Measurements from ENCODE around the gene HDAC10.
"Not testable (repeated sequence)": the region's sequence is repeated elsewhere in the genome, so short reads cannot be mapped to it uniquely, and the experiment has no call there.

The HDAC10 gene

DNA sequence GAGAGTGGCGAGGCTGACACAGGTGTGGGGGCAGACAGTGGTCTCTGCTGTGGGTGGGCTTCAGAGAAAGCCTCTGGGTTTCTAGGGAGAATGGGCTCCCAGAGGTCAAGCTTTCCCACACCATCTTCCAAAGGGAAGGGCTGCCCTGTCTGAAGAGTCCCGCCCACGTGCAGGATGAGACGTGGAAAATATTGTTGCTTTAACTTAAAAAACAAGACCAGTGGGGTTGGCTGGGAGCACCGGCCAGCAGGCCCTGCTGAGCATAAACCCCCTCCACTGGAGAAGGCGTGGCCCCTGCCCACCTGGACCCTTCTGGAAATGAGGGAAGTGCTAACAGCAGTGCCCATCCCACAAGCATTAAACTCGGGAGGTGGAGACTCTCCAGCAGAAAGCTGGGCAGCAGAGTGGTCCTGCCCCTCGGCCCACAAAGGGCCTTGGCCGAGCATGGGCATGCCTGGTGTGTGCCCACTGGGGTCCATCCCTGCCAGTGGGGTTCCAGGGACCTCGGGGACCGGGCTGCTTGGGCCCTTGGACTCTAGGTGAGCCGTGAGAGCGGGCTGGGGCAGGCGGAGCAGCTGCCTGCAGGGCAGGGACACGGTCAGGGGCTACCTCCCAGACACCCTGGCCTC, 34.9 kb downstream of the HDAC10 start:
- no peak for DNase-seq

DNA sequence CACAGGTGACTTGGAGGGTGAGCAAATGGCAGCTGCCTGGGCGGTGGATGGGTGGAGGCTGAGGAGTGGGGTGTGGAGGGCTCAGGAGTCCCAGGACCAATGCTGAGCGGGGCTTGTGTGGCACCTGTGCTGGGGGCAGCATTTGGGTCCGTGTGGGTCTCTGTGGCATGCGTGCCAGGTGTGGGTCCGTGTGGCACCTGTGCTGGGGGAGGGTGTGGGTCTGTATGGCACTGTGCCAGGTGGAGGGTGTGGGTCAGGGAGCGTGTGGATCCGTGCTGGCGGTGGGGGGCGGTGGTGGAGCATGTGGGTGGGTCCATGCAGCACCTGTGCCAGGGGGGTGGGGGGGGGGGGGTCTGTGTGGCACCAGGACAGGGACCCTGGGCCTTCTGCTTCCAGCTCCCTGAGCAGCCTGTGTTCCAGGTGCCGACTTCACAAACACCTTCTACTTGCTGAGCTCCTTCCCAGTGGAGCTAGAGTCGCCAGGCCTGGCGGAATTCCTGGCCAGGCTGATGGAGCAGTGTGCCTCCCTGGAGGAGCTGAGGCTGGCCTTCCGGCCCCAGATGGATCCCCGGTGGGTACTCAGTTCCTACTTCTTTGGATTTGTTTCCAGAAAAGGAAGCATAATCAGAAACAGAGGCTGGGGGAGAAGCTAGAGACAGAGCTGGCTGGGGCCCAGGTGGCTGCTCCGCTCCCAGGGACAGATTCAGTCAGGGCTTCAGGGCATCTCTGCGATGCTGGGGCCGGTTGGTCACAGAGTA, 35.6 kb downstream of the HDAC10 start:
- DNase-seq, result no peak

GRCh38 chr22:50213263-50213662, 37.8 kb downstream of the HDAC10 start:
- no peak for DNase-seq

- DNase-seq, result no peak
Measured at GRCh38 chr22:50211147-50211546, 39.9 kb downstream of the HDAC10 start.

DNA sequence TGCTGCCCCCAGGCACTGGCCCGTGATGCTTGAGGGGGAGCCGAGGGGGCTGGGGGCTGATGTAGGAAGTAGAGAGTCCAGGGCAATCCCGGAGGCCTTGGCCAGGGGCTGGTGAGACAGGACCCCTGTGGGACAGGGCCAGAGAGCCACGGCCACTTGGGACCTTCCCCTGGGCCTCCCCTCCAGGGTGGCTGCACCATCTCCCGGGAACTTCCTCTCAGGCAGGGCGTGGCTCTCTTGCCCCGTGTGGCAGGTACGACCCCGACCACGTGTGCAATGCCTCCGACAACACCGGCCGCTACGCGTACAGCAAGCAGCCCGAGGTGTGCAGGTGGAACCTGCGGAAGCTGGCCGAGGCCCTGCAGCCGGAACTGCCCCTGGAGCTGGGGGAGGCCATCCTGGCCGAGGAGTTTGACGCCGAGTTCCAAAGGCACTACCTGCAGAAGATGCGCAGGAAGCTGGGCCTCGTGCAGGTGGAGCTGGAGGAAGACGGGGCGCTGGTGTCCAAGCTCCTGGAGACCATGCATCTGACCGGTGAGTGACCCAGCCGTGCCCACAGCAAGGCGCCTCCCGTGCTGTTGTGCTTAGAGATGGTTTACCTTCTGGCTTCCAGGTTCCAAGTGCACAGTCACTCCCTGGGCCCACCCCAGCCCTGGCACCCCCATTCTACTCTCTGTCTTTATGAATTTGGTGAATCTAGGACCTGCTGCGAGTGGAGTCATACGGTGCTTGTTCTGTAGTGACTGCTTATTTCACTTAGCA, 40.5 kb downstream of the HDAC10 start:
- no peak for DNase-seq

- peak; percentile 66 for DNase-seq
Measured at GRCh38 chr22:50209893-50210292, 41.2 kb downstream of the HDAC10 start.

DNA sequence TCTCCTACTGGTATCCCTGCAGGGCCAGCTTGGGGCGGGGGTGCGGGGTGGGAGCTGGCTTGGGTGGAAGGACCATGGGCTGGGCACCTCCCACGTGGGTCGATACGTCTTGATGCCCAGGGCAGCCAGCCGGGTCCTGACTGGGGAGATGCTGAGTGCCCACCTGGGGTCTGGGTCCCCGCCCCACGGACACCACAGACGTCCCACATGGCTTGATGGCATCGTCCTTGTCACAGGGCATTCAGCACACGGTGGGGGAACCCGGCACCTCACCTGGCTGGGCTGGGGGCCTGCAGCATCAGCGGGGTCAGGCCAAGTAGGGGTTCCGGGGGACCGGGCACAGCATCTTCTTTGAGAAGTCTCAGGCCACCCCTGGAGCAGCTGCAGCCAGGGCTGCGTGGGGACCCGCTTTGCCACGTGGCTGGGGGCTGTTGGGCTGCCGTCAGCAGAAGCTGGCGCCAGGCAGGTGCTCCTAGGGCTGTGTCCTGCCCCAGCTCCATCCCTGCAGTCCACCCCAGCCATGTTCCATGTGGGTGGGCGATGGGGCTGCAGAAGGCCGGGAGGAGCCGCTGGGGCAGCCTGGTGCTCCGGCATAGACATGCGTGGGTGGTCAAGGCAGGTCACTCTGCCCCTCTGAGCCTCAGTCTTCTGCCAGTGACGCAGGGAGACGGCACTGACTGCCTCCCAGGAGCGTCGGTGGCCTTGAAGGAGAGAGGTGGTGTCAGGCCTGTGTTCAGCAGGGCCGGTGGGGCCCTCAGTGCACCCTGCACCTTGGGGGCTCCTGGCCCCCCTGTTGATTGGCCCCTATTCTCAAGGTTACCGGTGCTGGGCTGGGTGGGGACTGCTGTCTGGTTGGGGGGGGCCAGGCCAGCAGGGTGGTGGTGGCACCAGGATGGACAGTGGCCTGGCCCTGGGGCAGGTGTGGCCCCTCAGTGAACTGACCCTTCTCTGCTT, 41.8 kb downstream of the HDAC10 start:
- no peak for DNase-seq

DNA sequence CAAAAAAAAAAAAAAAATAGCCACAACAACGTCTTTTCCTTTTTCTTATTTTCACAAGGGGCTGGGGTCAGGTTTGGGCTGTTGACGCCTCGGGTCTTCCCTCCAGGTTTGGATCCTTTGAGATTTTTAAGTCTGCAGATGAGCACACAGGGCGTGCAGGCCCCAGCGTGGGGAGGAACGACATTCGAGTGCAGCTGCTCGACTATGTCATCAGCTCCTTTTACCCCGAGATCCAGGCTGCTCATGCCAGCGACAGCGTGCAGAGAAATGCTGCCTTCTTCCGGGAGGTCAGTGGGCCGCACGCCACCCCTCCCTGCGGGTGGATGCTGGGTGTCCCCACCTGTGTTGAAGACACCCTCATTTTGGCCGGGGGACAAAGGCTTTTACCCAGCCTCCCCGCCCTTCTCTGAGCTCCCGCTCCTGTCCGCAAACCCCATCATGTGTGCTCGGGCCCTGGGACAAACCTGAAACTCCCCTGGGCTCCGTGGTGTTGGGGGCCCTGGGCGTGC, 42.6 kb downstream of the HDAC10 start:
- DNase-seq, result no peak

DNA sequence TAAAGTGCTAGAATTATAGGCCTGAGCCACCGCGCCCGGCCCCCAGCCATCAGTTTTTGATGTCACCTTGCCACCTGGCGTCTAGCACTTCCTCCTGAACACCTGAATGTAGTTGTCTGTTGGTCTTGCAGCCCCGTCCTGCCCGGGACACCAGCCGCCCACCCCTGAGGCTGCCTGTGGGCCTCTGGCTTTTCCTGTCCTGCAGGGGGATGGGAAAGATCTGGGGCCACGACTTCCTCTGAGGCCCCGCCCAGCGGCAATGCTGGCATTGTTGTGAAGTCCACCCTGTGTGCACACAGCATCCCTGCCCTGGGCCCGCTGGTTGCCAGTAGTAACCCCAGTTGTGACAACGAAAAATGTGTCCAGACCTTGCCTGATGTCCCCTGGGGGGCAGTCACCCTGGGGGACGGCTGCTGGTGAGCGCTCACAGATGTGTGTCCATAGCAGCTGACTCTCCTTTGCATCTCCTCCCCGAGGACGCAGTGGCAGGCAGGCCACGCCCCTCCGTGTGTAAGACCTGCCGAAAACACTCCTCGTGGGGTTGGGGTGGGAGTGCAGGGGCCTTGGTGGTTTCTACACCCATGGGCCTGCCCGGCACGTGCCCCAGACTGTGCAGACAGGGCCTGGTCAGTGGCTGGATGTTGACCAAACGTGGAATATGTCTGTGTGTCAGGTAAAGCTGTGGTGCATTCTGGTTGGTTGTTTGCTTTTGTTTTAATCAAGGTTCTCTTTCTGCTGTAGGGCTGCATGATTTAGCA, 43.5 kb downstream of the HDAC10 start:
- DNase-seq, result no peak

GRCh38 chr22:50206599-50206998, 44.5 kb downstream of the HDAC10 start:
- peak; percentile 54 for DNase-seq

GRCh38 chr22:50205781-50206569, 45.1 kb downstream of the HDAC10 start:
- DNase-seq, result no peak

DNA sequence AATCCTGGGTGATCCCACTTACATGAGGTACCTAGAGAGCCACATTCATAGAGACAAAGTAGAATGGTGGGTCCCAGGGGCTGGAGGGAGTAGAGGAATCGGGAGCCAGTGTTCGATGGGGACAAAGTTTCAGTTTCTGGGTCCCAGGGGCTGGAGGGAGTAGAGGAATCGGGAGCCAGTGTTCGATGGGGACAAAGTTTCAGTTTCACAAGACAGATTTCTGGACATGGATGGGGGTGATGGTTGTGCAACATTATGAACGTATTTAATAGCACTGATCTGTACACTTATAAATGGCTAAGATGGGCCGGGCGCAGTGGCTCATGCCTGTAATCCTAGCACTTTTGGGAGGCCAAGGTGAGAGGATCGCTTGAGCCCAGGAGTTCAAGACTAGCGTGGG, 46.1 kb downstream of the HDAC10 start:
- not testable (repeated sequence) for DNase-seq

DNA sequence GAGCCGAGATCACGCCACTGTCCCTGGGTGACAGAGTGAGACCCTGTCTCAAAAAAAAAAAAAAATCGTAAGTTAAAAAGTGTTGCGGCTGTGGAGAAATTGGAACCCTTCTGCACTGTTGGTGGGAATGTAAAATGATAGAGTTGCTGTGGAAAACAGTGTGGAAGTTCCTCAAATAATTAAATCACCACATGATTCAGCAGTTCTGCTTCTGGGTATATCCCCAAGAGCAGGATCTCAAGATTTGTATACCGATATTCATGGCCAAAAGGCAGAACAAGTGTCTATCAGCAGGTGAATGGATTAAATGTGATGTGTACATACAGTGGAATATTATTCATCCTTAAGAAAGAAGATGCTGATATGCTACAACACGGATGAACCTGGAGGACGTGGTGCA, 46.5 kb downstream of the HDAC10 start:
- DNase-seq, result no peak

DNA sequence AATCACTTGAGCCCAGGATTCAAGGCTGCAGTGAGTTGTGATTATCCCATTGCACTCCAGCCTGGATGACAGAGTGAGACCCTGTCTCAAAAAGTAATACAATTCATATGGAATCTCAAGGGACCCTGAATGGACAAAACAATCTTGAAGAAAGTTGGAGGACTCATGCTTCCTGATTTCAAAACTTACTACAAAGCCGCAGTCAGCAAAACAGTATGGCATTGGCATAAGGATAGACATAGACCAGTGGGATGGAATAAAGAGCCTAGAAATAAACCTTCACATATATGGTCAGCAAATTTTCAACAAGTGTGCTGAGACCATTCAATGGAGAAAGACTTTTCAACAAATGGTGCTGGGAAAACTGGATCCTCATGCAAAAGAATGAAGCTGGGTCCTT, 47.8 kb downstream of the HDAC10 start:
- DNase-seq, result no peak

GRCh38 chr22:50202130-50202666, 48.9 kb downstream of the HDAC10 start:
- no peak for DNase-seq

- no peak for DNase-seq
Measured at GRCh38 chr22:50201191-50202129, 49.6 kb downstream of the HDAC10 start.

- DNase-seq, result peak; percentile 88
Measured at GRCh38 chr22:50200461-50201190, 50.4 kb downstream of the HDAC10 start, which contains the start of gene SELENOO. SELENOO (plus strand) TSS chr22:50201011; CDS start chr22:50201037, 26 bp downstream.

DNA sequence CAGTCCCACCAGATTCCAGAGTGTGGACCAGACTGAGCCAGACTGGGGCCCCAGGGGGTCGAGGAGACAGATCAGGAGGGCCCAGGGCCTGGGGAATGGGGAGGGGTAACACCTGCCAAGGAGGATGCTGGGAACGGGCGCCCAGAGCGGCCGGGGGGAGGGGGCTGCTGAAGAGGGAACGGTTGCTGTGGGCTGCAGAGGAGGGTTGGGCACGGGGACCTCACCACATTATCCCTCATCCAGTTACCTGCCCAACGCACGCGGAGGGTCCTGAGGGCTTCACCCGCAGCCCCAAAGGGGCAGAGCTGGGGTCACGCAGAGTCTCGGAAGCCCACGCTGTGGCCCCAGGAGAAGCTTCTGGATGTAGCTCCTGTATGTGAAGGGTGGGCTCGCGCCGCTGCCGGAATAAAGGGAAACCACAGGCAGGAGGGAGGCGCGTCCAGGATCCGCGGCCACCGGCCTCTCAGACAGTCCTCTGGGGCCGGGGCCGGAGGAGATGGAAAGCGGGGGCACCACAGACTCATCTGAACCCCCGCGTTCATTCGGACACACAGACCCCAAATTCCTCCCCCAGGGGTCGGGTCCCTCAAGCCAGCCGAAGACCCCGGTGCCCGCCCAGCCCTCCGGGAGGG, 51.1 kb downstream of the HDAC10 start:
- no peak for DNase-seq
